ENCODE data around the gene AGPAT3.

DNA sequence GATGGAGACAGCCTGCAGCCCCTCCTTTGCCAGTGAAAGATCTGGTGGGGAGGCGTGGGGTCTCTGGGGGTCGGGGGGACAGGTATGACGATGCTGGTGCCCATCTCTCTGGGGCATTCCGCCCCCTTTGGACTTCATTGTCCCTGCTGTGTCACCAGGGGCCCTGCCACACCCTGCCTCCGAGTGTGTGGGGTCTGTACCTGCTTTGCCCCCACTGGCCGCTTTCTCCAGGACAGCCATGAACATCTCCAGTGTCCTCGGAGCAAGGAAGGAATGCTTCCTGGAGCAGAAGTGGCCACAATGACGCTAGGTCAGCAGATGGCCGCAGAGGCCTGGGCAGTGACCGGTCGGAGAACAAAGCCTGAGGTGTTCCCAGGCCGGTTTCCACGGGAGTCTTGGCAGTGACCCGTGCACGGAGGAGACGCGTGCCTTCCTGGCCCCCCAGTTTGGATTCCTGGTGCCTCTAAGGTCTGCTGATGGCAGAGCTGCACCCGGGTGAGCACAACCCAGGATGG is 128.5 kb downstream of the AGPAT3 start:
- TF ChIP-seq POLR2A (IDR thresholded peaks at IDR 0.05; ENCODE audit: low read depth) (no peak), POLR2AphosphoS5 (IDR thresholded peaks at IDR 0.05) (no peak), EP300 (IDR thresholded peaks at IDR 0.05) (no peak)
- TF ChIP-seq, protein P1, sequence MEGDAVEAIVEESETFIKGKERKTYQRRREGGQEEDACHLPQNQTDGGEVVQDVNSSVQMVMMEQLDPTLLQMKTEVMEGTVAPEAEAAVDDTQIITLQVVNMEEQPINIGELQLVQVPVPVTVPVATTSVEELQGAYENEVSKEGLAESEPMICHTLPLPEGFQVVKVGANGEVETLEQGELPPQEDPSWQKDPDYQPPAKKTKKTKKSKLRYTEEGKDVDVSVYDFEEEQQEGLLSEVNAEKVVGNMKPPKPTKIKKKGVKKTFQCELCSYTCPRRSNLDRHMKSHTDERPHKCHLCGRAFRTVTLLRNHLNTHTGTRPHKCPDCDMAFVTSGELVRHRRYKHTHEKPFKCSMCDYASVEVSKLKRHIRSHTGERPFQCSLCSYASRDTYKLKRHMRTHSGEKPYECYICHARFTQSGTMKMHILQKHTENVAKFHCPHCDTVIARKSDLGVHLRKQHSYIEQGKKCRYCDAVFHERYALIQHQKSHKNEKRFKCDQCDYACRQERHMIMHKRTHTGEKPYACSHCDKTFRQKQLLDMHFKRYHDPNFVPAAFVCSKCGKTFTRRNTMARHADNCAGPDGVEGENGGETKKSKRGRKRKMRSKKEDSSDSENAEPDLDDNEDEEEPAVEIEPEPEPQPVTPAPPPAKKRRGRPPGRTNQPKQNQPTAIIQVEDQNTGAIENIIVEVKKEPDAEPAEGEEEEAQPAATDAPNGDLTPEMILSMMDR (IDR thresholded peaks at IDR 0.05), result no peak

Data from esophagus muscularis mucosa (tissue), 4 donors.